GM12892 (cell line): ENCODE data around the gene CAMK1D.

Source experiments
- POLR2A ChIP-seq: IDR thresholded peaks from 2 replicates; pipeline ENCODE4 v1.6.1; 2011; ENCODE audit warnings: low read depth, low read length, control low read depth
- POLR2AphosphoS5 ChIP-seq: IDR thresholded peaks from 2 replicates; pipeline ENCODE4 v1.6.1; 2011; ENCODE audit warnings: low read depth, low read length, control low read depth

DNA sequence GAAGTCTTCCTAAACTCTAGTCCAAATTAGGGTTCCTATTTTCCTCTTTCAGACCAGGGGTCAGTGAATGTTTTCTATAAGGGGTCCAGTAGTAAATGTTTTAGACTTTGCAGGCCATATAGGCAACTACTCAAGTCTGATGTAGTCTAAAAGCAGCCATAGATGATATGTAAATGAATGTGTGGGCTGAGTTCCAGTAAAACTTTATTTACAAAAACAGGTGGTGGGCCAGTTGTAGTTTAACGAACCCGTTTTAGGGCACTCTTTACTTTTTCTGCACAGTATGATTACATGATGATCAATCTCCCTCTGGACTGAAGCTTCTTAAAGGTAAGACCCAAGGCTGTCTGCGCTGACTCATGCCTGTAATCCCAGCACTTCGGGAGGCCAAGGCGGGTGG, 243.6 kb downstream of the CAMK1D start:
- no peak for TF ChIP-seq POLR2A
- TF ChIP-seq POLR2AphosphoS5, result no peak
